NCI-H2029 treated with DMSO at 0.1 percent for 48 hours (cell line): Measurements from ENCODE around the gene ENOSF1.

ENCODE experiments used
- DNase-seq: peaks from one replicate; lab custom pipeline; 2025; lab: John Stamatoyannopoulos, UW

Gene ENOSF1

GRCh38 chr18:673317-673716 is 39.1 kb downstream of the ENOSF1 start:
- no peak for DNase-seq

- no peak for DNase-seq
Measured at GRCh38 chr18:671405-671804, 41.0 kb downstream of the ENOSF1 start.

GRCh38 chr18:670522-670921 is 41.9 kb downstream of the ENOSF1 start:
- no peak for DNase-seq

DNA sequence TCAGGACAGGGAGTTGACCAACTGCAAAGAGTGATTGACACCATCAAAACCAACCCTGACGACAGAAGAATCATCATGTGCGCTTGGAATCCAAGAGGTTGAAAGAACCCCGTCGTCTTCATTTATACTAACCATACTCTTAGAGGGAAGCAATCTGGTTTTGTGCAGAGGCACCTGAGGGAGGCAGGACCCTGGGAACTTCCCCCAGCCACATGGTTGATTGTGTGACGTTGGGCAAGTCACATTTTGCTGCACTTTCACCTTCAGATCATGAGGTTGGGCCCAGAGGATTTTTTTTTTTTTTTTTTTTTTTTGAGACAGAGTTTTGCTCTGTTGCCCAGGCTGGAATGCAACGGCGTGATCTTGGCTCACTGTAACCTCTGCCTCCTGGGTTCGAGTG is 43.4 kb downstream of the ENOSF1 start:
- no peak for DNase-seq

DNA sequence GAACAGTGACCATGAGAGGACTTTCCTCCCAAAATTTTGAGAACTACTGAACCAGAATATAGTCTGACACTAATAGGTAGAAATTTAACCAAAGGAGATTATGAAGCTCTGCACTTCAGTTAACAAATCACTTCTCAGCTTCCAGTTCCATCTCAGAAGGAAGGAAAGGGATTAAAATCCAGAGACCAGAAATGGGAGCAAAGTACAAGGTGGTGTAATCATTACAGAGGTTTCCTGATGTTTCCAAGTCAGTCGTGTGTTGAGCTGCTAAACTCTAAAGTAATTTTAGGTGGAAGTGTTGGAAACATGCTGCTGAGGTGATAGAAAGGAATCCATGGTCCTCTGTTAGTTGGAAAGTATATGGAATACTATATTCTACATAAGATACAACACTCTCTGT is 44.2 kb downstream of the ENOSF1 start:
- no peak for DNase-seq

- no peak for DNase-seq
Measured at GRCh38 chr18:666628-667027, 45.8 kb downstream of the ENOSF1 start.

DNA sequence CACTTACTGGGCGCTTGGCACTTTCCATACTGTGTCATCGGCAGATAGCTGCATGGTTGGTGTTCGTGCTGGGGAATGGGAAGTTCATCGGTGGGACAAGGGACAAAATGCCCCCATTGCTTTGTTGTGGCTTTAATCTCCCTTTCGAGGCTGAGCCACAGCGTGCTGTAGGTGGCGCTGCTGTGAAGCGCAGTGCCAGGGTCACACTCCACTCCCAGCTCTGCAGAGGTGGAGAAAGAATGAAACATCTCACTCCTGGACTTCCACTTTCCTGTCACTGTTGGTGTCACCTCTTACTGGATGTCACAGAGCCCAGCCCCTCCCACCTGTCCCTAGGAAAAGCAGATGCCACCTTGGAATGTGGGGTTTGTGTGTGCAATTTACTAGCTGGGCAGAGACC is 46.3 kb downstream of the ENOSF1 start:
- no peak for DNase-seq

DNA sequence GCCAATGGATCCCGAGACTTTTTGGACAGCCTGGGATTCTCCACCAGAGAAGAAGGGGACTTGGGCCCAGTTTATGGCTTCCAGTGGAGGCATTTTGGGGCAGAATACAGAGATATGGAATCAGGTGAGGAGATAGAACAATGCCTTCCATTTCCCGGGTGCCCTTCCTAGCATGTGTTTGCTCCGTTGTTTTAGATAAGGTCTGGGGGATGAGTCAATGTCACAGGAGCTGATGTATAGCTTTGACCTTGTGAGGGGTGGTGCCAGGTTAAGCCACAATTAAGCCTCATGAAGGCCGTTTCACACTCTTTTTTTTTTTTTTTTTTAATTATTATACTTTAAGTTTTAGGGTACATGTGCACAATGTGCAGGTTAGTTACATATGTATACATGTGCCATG is 50.2 kb downstream of the ENOSF1 start:
- DNase-seq, result no peak

- no peak for DNase-seq
Measured at GRCh38 chr18:659597-659996, 52.8 kb downstream of the ENOSF1 start.

DNA sequence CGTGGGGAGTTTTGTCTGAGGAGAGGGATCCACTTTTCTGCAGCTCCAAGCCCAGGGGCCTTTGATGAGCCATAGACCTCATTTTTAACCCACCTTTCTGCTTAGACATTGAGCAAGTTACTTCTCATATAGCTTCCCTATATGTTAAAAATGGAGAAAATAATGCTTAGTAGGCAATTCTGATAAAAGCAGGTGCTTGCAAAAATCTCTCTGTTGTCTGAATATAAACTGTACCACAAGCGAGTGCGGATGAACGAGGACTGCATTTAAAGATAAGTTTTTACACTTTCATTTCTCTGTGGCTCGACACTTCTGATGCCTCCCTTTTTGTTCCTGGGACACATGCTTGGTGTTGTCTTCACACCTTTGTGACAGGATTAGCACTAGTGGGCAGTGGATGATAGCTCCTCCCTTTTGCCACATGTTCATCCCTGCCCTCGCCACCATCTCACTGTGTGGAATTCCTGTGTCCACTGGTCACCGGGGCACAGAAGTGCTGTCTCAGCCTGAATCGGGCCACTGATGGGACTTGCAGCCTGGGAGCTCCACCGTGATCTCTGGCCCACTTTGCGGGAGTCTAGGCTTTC is 53.4 kb downstream of the ENOSF1 start:
- DNase-seq, result no peak

DNA sequence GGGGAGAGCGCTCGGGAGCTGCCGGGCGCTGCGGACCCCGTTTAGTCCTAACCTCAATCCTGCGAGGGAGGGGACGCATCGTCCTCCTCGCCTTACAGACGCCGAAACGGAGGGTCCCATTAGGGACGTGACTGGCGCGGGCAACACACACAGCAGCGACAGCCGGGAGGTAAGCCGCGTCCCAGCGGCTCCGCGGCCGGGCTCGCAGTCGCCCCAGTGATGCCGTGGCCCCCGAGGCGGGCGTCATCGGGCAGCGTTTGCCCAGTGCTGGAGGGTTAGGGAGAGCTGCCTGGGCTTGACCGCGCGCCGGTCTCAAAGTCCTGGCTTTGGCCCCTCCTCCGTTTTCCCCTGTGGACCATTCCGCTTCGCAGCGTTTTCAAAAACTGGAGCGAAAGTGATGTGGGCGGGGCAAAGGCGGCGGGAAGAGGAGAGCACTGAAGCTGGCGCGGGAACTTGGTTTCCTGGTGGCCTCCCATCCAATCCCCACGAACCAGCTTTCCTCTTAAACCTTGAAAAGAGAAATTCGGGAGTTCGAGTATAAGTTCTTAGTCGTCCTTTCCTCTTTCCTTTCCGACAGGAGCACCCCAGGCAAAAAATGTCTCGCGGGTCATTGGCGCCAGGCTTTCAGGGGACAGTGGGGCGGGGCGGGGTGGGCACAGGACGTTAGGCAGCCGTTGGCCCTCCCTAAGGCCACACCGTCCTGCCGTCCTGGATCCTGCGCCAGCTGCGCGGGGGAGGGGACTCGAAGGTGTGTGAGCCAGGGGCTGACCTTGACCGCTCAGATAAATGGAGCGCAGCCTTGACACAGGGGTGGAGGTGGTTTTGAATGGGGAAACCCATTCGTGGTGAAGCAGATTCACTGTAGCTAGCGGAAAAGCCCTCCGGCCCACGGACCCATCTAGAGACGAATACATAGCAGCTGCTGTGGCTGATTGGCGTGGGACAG is 54.2 kb downstream of the ENOSF1 start:
- peak; percentile 54 for DNase-seq

DNA sequence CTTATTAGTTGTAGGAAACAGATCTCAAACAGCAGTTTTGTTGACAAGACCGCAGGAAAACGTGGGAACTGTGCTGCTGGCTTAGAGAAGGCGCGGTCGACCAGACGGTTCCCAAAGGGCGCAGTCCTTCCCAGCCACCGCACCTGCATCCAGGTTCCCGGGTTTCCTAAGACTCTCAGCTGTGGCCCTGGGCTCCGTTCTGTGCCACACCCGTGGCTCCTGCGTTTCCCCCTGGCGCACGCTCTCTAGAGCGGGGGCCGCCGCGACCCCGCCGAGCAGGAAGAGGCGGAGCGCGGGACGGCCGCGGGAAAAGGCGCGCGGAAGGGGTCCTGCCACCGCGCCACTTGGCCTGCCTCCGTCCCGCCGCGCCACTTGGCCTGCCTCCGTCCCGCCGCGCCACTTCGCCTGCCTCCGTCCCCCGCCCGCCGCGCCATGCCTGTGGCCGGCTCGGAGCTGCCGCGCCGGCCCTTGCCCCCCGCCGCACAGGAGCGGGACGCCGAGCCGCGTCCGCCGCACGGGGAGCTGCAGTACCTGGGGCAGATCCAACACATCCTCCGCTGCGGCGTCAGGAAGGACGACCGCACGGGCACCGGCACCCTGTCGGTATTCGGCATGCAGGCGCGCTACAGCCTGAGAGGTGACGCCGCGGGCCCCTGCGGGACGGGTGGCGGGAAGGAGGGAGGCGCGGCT is 55.0 kb downstream of the ENOSF1 start, which contains the start of gene TYMS:
Gene TYMS, plus strand, starts transcription at position 343 of the 690 bp plus-strand sequence. Its CDS starts 90 bp downstream, at position 433.
- peak; percentile 46 for DNase-seq

DNA sequence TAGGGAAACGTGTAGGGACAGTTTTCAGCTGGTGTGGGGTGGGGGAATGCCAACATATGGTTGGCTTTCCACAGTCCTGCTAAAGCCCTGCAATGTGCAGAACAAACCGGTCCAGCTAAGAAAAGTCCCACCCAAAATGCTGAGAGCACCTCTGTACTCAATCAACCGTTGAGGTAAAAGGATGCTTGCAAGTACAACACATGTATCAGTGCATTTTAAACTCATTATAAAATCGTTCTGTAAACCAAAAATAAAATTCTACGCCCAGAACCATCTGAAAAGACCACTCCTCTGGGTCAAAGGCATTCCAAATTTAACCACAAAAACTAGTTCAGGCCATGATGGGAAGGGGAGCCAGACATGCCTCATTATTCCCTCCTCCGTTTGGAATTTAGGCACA is 57.0 kb downstream of the ENOSF1 start:
- DNase-seq, result no peak

GRCh38 chr18:654601-655000 is 57.8 kb downstream of the ENOSF1 start:
- DNase-seq, result no peak

DNA sequence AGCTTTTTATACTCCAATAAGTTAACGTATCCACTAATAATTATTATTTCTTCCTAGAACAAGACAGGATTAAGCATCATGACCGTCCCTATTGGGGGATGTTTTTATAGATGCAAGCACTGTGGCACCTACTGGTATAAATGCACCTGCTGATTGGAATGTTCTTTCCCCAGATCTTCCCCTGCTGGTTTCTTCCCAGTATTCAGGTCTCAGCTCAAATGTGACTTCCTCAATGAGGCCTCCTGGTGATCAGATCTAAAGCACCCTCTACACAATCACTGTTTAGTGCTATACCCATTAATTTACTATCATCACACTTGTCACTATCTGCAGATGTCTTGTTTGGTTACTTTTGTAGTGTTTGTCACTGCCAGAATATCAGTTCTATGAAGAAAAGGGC is 58.9 kb downstream of the ENOSF1 start:
- no peak for DNase-seq

DNA sequence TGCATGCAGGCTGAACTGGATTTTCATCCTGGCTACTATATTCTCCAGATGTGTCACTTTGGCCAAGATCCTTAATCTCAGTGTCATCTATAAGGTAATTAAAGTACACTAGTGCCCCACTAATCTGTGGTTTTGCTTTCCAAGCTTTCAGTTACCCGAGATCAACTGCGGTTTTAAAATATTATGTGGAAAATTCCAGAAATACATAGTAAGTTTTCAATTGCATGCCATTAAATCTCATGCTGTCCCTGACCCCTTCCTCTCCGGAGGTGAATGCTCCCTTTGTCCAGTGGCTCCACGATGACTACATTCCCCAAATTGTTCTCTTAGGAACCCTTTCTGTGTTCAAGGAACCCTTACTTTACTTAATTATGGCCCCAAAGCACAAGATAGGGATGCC is 60.3 kb downstream of the ENOSF1 start:
- DNase-seq, result no peak

DNA sequence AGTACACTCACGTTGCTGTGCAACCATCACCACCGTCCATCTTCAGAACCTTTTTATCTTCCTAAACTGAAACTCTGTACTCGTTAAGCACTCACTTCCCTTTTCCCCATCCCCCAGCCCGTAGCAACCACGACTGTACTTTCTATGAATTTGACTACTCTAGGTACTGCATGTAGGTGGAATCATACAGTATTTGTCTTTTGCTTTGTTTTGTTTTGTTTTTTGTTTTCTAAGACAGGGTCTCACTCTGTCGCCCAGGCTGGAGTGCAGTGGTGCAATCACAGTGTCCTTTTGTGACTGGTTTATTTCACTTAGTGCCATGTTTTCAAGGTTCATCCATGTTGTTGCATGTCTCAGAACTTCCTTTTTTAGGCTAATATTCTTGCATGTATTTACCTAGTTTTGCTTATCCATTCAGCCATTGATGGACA is 62.0 kb downstream of the ENOSF1 start:
- peak; percentile 13 for DNase-seq

DNA sequence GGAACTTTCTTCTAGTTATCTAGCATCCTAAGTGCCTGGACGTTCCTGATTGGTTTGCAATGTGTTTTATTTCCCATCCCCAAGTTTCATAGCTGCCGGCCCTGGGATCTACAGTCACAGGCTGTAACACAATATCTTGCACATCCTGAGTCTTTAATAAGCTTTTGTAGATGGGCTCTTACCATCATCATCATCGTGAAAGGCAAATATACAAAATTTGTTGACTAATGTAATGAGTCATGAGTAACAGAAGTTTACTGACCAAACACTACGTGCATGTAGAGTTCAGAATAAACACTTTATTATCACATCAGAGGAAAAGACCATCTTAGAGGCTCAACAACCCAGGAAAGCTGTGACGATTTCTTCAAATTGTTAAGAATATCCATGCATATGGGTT is 63.1 kb downstream of the ENOSF1 start:
- no peak for DNase-seq

- no peak for DNase-seq
Measured at GRCh38 chr18:647304-647703, 65.1 kb downstream of the ENOSF1 start.

DNA sequence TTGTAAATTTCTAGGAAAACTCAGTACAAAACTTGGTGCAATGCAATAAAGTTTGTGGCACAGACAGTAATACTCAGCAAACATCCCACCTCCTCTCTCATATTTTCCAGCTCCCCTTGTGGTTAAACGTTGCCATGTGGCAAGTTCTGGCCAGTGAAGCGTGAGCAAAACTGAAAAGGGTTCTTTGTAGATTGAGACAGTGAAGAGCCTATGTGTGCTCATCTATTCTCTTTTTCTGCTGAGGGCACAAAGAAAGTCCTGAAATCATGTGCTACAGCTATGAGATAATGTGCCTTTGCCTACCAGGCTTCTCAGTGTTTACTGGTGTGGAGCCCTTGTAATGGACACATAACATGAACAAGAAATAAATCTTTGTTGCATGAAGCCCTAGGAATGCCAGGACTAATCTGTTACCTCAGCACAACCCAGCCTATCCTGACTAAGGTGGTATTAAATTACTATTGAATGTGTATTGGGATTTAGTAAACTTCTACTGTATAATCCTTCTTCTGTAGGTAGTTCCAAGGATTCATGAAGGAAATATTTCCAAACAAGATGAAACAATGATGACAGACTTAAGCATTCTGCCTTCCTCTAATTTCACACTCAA is 67.9 kb downstream of the ENOSF1 start:
- DNase-seq, result no peak

DNA sequence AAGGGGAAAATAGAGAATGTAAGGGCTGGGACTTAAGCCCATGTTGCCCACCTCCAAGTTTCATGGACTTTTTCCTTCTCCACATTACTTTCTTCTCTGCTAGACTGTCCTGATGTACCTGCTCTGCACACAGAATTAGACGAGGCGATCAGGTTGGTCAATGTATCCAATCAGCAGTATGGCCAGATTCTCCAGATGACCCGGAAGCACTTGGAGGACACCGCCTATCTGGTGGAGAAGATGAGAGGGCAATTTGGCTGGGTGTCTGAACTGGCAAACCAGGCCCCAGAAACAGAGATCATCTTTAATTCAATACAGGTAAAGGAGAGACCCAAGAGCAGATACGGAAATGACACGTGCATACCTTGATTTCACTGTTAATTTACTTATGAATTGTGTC is 71.2 kb downstream of the ENOSF1 start:
- DNase-seq, result no peak

- DNase-seq, result no peak
Measured at GRCh38 chr18:635171-635570, 77.3 kb downstream of the ENOSF1 start.
